Loucy (cell line): ENCODE measurements around the gene DLGAP1.

Experiments used
- CTCF ChIP-seq: fragments of 200-600 bp; sonication (generic); conservative IDR thresholded peaks from 2 replicates; pipeline ENCODE4 v1.5.1; 2014; ENCODE audit warnings: mild to moderate bottlenecking, antibody characterized with exemption, low read length
- EZH2phosphoT487 ChIP-seq: fragments of 200-600 bp; IDR thresholded peaks from 2 replicates; pipeline ENCODE4 v1.6.1; 2018; ENCODE audit warnings: antibody characterized with exemption, mild to moderate bottlenecking, moderate library complexity, borderline replicate concordance

GRCh38 chr18:3966246-3966641 is 488.9 kb downstream of the DLGAP1 start:
- TF ChIP-seq CTCF (no peak), EZH2phosphoT487 (no peak)
